ENCODE results near the gene LRRC58.

The LRRC58 gene

DNA sequence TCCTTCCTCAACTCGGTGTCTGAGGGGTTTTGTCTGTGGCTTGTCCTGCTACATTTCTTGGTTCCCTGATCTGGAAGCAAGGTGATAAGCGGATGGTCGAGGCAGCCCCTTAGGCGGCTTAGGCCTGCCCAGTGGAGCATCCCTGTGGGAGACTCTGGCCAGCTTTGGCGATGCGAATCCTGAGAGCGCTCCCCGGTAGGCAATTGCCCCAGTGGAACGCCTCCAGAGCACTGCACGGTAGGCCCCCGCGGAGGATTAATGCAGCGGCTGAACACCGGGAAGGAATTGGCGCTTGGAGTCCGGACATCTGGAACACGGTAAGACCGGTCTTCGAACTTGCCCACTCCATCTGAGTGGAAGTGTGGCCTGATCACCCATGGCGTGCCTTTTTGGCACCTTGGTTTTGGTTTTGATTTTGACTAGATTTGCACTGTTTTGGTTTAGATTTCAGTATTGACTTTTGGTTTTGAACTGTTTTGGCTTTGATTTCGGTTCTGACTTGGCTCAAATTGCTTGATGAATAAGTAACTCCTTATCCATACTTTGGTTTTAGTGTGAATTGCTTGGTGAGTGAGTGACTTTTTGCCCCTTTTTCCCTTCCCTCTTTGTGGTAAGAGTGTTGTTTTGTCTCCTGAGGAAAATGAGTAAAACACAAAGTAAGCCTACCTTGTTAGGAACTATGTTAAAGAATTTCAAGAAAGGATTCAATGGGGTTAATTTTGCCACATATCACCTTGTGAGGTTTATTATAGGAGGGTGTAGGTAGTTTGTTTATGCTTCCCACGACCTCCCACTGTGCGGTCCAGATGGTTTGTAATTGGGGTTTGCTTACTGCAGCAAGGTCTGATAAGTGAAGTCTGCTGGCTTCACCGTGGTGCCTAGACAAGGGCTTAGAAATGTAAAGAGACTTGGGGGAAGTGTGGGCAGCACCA is 37.0 kb downstream of the LRRC58 start:
- H3K27me3 ChIP-seq (ENCODE audit: insufficient read depth, low read length), result no peaks in the 10 kb centered on the region
- no peak overlapping the region for H3K9ac ChIP-seq (ENCODE audit: low read length)
- no peaks in the 10 kb centered on the region for H3F3A ChIP-seq (ENCODE audit: insufficient read depth, low read length)
- no peaks in the 10 kb centered on the region for H3K9me2 ChIP-seq (ENCODE audit: low read depth, low read length)
- H3K27ac ChIP-seq (ENCODE audit: low read depth, low read length, poor library complexity, severe bottlenecking), result no peak overlapping the region
- no peaks in the 10 kb centered on the region for H3K36me3 ChIP-seq (ENCODE audit: insufficient read depth, low read length)
- H3K4me1 ChIP-seq (ENCODE audit: insufficient read depth, low read length, severe bottlenecking), result no peaks in the 10 kb centered on the region
- peaks cover 7% of the 10 kb centered on the region; the same call in 1 of the 2 replicates for H3K9me3 ChIP-seq (ENCODE audit: low read length)
- no peaks in the 10 kb centered on the region for H4K20me1 ChIP-seq (ENCODE audit: insufficient read depth, low read length)
- H3K4me3 ChIP-seq (ENCODE audit: low read depth, low read length, poor library complexity, severe bottlenecking), result no peak overlapping the region
- no peaks in the 10 kb centered on the region for H3K79me2 ChIP-seq (ENCODE audit: insufficient read depth, low read length)
- no peak overlapping the region for H3K4me2 ChIP-seq (ENCODE audit: low read length)
- TF ChIP-seq, protein P1, sequence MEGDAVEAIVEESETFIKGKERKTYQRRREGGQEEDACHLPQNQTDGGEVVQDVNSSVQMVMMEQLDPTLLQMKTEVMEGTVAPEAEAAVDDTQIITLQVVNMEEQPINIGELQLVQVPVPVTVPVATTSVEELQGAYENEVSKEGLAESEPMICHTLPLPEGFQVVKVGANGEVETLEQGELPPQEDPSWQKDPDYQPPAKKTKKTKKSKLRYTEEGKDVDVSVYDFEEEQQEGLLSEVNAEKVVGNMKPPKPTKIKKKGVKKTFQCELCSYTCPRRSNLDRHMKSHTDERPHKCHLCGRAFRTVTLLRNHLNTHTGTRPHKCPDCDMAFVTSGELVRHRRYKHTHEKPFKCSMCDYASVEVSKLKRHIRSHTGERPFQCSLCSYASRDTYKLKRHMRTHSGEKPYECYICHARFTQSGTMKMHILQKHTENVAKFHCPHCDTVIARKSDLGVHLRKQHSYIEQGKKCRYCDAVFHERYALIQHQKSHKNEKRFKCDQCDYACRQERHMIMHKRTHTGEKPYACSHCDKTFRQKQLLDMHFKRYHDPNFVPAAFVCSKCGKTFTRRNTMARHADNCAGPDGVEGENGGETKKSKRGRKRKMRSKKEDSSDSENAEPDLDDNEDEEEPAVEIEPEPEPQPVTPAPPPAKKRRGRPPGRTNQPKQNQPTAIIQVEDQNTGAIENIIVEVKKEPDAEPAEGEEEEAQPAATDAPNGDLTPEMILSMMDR (IDR thresholded peaks at IDR 0.05; ENCODE audit: low read length), result no peak
- no peak for TF ChIP-seq EZH2 (IDR thresholded peaks at IDR 0.05; ENCODE audit: borderline replicate concordance, low read length)
- no peak overlapping the region for H2AFZ ChIP-seq (ENCODE audit: low read length)

DNA sequence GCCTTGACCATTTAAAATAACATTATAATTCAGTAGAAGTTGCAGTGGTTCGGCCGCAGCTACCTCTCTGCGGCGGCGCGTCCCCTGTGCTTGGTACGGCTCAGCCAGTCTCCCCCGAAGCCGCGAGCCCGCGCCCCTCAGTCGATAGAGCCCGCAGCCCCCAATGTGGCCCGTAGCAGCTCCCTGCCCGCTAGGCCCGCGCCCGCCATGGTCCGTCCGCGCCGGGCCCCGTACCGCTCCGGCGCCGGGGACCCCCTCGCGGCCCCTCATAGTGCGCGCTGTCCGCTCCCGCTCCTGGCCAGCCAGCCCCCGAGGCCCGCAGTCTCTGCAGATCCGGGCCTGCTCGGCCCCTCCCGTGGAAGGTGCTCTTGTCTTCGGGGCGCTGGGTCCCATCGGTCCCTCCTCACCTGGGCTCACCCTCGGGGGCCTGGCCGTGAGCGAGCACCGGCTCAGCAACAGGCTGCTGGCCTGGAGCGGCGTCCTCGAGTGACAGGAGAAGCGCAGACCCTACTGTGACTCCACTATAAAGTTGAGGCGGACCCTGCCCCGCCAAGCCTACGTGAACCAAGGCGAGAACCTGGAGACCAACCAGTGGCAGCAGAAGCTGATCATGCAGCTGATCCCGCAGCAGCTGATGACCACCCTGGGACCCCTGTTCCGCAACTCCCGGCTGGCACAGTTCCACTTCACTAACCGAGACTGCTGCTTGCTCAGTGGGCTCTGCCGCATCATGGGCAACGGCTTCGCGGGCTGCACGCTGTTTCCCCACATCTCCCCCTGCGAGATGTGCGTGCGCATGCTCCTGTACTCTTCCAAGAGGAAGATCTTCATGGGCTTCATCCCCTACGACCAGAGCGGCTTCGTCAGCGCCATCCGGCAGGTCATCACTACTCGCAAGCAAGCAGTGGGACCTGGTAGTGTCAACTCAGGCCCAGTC is 42.4 kb downstream of the LRRC58 start:
- Histone ChIP-seq H3K27me3 (ENCODE audit: insufficient read depth, low read length) (no peaks in the 10 kb centered on the region), H3K4me3 (ENCODE audit: low read depth, low read length, poor library complexity, severe bottlenecking) (no peak overlapping the region), H3F3A (ENCODE audit: insufficient read depth, low read length) (no peaks in the 10 kb centered on the region), H3K27ac (ENCODE audit: low read depth, low read length, poor library complexity, severe bottlenecking) (no peak overlapping the region), H3K4me1 (ENCODE audit: insufficient read depth, low read length, severe bottlenecking) (no peaks in the 10 kb centered on the region), H3K9me2 (ENCODE audit: low read depth, low read length) (no peaks in the 10 kb centered on the region), H2AFZ (ENCODE audit: low read length) (no peak overlapping the region), H3K9me3 (ENCODE audit: low read length) (no peaks in the 10 kb centered on the region), H3K79me2 (ENCODE audit: insufficient read depth, low read length) (no peaks in the 10 kb centered on the region), H3K4me2 (ENCODE audit: low read length) (no peak overlapping the region), H3K36me3 (ENCODE audit: insufficient read depth, low read length) (no peaks in the 10 kb centered on the region), H4K20me1 (ENCODE audit: insufficient read depth, low read length) (no peaks in the 10 kb centered on the region), H3K9ac (ENCODE audit: low read length) (no peak overlapping the region)
- TF ChIP-seq, protein P1 (IDR thresholded peaks at IDR 0.05; ENCODE audit: low read length), result no peak
- TF ChIP-seq EZH2 (IDR thresholded peaks at IDR 0.05; ENCODE audit: borderline replicate concordance, low read length), result no peak

DNA sequence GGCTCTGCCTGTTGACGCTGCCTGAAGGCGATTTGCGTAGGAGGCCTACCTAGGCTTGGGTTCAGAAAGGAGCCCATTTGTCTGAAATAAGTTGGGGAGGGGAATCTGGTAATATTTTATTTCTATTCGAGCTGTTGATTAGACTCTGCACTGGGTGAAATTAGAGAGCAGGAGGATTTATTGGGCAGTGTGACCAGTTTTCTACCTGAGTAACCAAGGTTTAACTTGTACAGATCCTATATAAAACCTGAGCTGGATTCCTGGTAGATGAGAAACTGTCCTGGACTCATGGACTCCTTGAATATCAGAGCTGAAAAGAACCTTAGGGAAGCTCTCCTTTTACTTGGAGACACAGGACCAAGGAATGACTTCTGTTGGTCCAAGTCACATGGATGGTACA is 44.5 kb downstream of the LRRC58 start:
- TF ChIP-seq EZH2 (IDR thresholded peaks at IDR 0.05; ENCODE audit: borderline replicate concordance, low read length), result no peak
- TF ChIP-seq, protein P1 (IDR thresholded peaks at IDR 0.05; ENCODE audit: low read length), result no peak
- H3K27me3 ChIP-seq (ENCODE audit: insufficient read depth, low read length), result no peaks in the 10 kb centered on the region
- H3K4me2 ChIP-seq (ENCODE audit: low read length), result no peak overlapping the region
- no peaks in the 10 kb centered on the region for H3F3A ChIP-seq (ENCODE audit: insufficient read depth, low read length)
- H3K79me2 ChIP-seq (ENCODE audit: insufficient read depth, low read length), result no peaks in the 10 kb centered on the region
- H3K9me3 ChIP-seq (ENCODE audit: low read length), result no peaks in the 10 kb centered on the region
- H3K36me3 ChIP-seq (ENCODE audit: insufficient read depth, low read length), result no peaks in the 10 kb centered on the region
- no peak overlapping the region for H3K27ac ChIP-seq (ENCODE audit: low read depth, low read length, poor library complexity, severe bottlenecking)
- H3K9ac ChIP-seq (ENCODE audit: low read length), result no peak overlapping the region
- no peaks in the 10 kb centered on the region for H4K20me1 ChIP-seq (ENCODE audit: insufficient read depth, low read length)
- H3K4me3 ChIP-seq (ENCODE audit: low read depth, low read length, poor library complexity, severe bottlenecking), result no peak overlapping the region
- no peaks in the 10 kb centered on the region for H3K9me2 ChIP-seq (ENCODE audit: low read depth, low read length)
- no peak overlapping the region for H2AFZ ChIP-seq (ENCODE audit: low read length)
- no peaks in the 10 kb centered on the region for H3K4me1 ChIP-seq (ENCODE audit: insufficient read depth, low read length, severe bottlenecking)

Data from OCI-LY1 (cell line).